Esophagus muscularis mucosa (tissue), 4 donors: ENCODE measurements around the gene RRAGA.

Experiments used
- CTCF ChIP-seq, 3 experiments: fragments of 200-600 bp in 2 of 3; fragments of 450-650 bp in 1 of 3; sonication (generic) in 2 of 3; IDR thresholded peaks; one replicate each; pipeline ENCODE4 v1.5.1; 2017 to 2019; ENCODE audit warnings: antibody characterized with exemption in 3 of 3, mild to moderate bottlenecking in 2 of 3, moderate library complexity in 1 of 3
- EP300 ChIP-seq: sonication (generic); formaldehyde crosslinking; IDR thresholded peaks from one replicate; pipeline ENCODE4 v1.6.1; 2017; ENCODE audit warnings: antibody characterized with exemption
- POLR2A ChIP-seq: fragments of 450-650 bp; IDR thresholded peaks from one replicate; pipeline ENCODE4 v1.6.1; 2017; ENCODE audit warnings: antibody characterized with exemption, moderate library complexity, mild to moderate bottlenecking, low read depth
- POLR2AphosphoS5 ChIP-seq, 2 donors: sonication (generic); formaldehyde crosslinking; IDR thresholded peaks; one replicate each; pipeline ENCODE4 v1.6.1; 2017; ENCODE audit warnings: antibody characterized with exemption in 2 of 2

DNA sequence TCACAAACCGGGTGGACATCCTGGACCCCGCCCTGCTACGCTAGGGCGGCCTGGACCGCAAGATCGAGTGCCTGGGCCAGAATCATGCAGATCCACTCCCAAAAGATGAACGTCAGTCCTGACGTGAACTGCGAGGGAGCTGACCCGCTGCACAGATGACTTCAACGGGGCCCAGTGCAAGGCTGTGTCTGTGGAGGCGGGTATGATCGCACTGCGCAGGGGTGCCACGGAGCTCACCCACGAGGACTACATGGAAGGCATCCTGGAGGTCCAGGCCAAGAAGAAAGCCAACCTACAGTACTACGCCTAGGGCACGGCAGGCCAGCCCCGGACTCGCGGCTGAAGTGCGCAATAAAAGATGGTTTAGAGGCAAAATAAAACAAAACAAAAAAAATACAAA lies 21.4 kb upstream of the RRAGA start:
- TF ChIP-seq POLR2A (no peak), CTCF (IDR thresholded peaks at IDR 0.05) (no peak), POLR2AphosphoS5 (IDR thresholded peaks at IDR 0.05) (no peak), EP300 (no peak)
